Stimulated activated naive CD8-positive, alpha-beta T cell treated with anti-CD3 and anti-CD28 coated beads, Interleukin-15, Interleukin-2, amounts not matched to agents 100 U/mL and 50 U/mL, for 24 hours (primary cell): Measurements from ENCODE around the gene TEX47.
A peak's percentile ranks its signal among the peaks of the same experiment; 100 is the strongest.

Experiments used
- ATAC-seq: fragments of 150-1000 bp; cut with Tn5 transposase; one replicate; pipeline ENCODE4 v1.10.0; 2021
- DNase-seq: peaks from one replicate; pipeline ENCODE4 v3.0.0; 2021

The TEX47 gene

DNA sequence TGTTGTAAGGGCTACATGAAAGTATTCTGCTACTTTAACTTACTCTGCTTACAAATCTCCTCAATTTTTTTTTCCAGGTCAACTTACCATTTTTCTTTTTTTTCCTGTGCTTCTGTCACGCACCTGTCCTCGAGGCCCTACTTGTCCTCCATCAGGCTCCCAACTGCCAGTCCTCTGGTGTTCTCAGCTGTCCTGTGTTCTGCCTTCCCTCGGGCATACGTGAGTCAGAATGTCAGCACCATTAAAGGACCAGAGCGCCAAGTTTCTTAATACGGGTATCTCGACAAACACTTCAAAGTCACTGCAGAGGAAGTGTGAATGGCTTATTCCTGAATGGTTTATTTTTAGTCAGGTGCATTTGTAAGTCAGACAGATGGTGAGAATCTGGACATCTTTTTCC is at the start of gene TEX47:
TSS of gene TEX47 (minus strand) at position 185 of the 400 bp plus-strand sequence. CDS start 795 bp downstream, outside the sequence.
- ATAC-seq (no peak), DNase-seq (no peak)

DNA sequence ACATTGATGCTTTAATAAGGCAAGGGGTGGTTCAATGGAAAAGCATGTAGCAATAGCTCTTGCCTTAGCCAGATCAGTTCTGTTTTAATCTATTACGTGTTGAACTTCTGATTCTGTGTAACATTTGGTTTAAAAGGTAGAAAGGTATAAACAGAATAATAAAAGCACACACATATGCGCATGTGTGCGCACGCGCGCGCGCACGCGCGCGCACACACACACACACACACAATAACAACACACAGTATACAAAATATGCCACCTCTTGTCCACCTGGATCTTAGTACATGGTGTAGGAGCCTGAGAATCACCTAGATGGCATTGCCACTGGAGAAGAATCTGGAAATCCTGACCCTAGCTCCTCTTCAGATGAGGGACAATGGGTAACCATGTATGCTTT is 49.6 kb upstream of the TEX47 start:
- no peak for ATAC-seq
- no peak for DNase-seq

DNA sequence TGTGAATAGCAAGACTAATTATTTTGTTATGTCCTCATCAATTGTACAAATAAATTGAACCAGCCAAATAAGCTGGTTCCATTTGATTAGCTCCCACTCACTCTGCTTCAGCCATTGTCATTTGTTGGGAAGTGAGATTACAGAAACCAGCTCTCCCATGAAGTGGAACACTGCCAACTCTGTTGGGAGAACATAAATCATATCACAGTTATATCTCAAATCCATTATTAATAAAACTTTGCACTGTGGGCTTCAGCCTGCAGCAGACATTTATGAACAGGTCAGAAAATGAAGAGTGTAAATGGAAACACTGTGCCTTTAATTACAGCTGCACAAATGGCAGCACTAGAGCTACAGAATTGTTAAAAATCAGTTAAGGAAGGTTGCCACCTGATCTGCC is 46.7 kb upstream of the TEX47 start:
- DNase-seq: no peak

DNA sequence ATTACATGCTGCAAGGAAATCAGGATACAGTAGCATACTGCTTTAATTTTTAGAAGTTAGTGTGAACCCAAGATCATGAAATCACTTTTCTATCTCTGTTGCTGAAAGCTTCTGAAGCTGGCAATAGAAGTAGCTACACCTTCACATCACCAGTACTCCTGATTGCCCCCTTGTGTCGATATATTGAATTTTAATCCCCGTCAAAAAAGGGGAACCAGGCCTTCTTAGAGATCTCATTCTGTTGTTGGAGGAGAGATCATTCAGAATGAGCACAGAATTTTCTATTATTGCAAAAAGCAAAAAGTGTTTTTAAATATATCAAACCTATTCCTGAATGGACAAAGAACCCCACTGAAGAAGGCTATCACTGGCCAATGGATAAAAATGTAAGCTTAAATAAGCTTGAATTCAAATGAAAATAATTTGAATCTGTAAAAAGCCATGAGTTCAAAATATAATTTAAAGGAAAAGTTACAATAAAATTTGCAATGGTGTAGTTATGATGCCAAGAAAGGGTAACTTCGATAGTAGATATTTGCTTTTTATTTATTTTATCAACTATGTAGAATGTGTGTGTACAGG is 39.7 kb upstream of the TEX47 start:
- ATAC-seq (no peak), DNase-seq (no peak)

More for the DNA sequence above, 46.7 kb upstream of the TEX47 start:
- ATAC-seq: no peak

DNA sequence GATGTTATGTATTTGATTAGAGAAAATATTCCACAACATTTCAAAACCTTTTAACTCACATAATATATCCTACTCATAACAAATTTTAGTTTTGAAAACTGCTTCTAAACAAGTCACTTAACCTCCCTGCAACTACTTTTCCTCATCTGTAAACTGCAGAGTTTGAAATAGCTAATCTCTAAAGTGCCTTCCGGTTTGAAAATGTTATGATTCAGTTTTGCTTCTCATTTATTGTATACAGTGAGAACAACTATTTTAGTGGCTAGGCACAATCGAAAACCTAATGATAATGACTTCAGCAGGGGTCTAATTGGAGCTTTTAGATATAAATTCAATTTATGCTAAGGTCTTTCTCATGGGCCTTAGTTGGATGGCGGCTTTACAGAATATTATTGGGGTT is 30.7 kb upstream of the TEX47 start:
- no peak for DNase-seq
- no peak for ATAC-seq

DNA sequence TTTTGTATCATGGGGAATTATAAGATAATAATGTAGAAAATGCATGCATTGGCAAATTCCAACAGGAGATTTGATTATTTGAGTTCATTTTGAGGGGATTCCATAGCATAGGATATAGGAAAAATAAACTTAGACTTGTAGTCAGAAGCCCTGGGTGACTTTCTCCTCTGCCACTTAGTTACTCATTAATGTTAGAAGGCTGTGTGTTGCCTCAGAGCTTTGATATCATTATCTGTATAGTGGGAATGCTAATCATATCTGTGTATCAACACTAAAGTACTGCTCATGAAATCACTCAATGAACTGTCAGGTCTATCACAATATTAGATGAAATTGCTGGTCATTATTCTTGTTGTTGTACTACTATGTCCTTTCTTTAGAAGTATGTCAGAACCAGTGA is 23.0 kb upstream of the TEX47 start:
- ATAC-seq (no peak), DNase-seq (no peak)

DNA sequence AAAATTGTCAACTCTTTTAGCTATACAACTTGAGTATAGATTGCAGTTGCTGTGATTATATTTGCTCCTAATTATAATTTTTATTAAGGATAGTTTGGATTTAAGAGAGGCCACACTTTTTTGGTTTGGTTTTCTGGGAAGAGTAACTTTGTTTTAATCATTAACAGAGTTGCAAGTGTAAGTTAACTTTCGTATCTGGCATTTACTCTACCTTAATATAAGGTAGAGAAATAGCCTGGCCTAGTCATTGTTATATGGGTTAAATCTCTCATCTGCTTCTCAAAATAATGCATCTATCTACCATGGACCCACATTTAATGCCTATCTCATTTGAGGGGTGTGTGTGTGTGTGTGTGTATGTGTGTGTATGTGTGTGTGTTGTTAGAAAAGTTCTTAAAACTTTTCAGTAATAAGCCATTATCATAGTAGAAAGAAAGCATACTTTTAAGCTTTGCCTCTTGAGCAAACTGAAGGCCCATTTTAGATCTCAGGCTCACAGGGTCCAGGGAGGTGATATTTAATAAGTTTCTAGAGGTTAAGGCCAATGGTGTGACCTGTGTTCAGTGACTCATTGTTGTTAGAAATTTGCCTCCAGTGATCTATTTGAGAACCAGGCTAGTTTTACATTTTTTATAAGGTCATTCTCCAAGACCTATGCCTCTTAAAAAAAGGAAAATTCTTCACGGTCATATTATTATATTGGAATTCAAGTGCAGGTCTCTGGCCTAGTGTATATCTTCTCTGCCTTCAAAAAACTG is 10.9 kb upstream of the TEX47 start:
- DNase-seq (no peak), ATAC-seq (no peak)

DNA sequence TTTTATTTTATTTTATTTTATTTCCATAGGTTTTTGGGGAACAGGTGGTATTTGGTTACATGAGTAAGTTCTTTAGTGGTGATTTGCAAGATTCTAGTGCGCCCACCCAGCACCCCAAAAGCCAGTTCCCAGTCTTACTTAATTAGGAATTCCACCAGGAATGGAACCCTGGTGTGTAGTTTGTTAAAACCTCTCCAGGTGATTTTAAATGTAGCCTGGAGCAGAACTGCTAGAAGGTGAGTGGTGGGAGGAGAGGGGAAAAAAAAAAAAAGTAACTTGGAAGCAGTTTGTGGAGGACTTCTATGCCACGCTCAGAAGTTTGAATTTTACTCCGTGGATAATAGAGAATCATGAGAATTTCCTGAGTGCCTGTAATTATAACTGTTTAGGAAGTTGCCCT is 5.5 kb upstream of the TEX47 start:
- no peak for DNase-seq
- no peak for ATAC-seq

DNA sequence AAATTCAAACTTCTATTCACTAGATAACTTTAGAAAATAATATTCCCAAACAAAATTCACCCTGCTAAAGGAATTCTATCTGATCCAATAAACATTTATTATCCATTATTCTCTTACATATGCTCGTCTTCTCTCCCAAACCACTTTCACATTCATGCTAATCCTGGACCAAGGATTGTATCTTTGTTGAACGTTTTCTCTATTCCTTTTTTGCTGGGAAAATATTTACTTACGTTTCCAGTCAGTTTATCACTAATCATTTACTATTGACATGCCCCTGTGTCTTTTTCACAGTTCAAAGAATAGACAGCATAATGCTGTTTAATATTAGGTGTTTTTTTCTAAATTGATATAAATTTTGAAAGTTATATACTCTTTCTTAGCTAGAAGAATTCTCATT is 3.2 kb downstream of the TEX47 start:
- DNase-seq: no peak
- no peak for ATAC-seq

DNA sequence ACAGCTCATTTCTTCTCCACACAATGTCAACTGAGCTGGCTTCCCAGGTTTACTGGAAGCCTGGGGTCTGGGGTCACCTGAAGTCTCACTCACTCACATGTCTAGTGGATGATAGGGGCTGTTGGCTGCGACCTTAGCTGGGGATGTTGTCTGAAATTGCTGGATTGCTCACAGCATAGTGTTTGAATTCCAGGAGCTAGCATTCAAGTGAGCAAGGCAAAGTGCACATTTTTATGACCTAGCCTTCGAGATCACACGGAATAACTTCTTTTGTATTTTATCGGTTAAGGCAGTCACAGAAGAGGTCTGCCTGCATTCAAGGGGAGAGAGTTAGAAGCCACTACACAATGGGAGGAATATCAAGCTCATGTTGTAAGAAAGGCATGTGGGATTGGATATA is 3.6 kb downstream of the TEX47 start:
- ATAC-seq (no peak), DNase-seq (no peak)

DNA sequence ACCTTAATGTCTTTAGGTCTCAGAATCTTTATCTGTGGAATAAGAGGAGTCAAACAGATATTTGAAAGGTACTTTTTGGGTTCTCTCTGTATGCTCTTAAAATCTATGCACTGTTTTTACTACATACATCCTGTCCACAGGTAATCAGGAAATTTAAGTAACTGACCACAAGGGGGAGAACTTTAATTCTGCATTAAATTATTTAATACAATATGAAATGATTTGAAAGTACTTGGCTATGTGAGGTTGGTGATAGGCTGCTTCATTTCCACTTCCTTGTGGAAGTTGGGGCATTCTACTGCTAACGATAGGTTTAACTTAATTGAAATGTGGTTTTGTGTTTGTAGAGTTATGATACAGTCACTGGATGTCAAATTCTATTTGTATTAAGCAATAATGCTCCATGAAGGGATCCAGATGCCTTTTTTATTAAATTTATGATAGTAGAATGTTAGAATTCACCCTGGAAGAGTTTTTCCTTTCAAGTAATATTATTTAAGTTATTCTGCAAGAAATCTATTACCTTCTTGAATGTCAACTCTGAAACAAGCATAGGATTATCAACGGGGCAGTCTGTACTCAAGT is 6.0 kb downstream of the TEX47 start:
- DNase-seq (no peak), ATAC-seq (no peak)

DNA sequence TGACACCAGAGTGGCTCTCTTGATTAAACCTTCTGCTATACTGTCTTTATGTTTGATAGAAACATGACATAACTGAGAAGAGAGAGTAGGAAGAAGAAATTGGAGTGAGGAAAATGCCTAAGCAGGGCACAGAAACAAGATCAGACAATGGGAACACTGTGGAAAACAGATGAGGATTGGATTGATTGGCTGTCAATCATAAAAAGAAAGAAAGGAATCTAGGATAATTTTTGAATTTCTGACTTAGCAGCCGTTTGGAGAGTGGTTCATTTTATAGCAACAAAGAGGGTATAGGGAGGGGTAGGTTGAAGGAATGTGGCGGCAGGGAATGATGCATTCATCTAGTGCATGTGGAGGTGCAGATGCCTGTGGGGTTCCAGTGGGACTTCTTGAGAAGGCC is 7.8 kb downstream of the TEX47 start:
- ATAC-seq: no peak
- DNase-seq: no peak

DNA sequence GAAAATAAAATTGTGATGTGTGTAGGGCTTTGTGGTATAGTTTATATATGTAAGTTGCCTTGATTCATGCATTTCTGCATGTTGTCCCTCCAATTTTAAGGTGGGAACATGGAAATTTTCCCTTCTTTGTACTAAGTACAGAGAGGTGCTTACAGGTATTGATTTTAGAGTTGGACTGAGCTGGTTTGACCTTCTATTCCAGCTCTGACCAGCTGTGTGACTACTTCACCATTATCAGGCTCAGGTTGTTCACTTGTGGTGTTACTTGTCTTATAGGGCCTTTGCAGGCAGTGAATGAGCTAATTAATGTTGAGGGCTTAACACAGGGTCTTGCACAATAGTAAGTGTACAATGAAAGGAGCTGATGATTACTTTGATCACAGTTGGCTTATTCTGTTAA is 19.7 kb downstream of the TEX47 start:
- DNase-seq: no peak
- no peak for ATAC-seq

DNA sequence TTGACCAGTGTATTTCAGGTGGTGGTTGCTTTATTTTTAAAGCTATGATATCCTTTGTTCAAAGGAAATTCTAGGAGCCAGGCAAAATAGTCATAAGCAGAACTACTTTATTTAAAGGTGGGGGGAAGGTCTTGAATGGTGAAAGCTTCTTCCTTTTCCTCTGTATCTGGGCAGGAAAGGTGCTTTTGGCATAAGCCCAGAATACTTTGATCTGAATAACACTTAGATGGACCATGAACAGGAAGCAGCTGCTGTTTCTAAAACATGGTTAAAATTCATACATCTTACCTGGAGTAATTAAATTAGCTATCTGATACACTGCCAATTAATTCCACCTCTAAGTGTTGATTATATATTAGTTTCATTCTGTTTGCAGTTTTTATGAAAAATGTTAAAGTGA is 22.8 kb downstream of the TEX47 start:
- DNase-seq (no peak), ATAC-seq (no peak)

DNA sequence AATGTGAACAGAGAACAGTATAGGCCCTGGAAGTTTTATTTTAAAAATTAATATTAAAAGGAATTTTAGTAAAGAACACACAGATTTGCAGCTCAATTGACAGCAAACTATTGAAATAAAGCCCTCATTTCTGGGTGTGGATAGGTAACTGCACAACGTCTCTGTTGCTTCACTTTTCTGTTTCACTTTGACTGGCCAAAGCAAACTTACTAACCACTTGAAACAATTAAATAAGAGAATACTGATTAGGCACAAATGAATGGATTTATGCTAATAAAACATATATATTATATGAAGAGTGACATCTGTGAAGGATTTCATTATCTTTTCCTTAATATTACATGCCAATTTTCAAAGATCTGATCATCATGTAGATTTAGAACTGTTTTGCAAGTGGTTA is 24.1 kb downstream of the TEX47 start:
- no peak for ATAC-seq
- DNase-seq: no peak

DNA sequence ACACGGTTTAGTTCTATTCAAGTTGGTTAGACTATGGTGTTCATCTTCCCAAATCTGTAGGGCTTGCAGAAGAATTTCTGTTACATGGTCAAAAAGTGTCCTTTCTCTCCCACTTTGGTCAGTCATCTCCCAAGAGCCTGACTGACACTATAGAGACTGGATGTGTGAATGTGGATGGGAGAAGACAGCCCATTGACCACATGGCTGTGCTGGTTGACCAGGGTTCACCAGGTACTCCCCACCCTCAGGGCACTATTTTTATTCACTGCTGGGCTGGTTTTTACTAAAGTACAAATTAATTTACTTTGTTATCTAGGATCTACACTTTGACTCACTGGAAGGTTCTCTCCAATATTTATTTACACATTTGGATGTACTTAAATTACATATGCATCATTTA is 33.8 kb downstream of the TEX47 start:
- DNase-seq: no peak
- ATAC-seq: no peak

DNA sequence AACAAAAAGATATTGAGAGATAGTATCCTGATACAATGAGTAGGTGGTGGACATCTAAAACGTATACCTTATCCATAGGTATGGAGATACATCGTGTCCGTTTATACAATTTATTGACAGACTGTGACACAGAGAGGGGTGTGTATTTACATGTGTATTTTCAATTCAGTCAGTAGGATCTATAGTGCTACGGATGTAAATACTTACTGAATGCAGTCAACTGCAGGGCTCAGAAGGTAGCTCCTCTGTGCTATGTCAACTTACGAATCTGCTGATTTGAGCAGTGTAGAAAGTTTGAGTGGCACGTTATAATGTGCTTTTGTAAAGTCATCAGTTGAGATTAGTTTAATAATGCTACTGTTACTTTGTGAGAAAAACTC is 35.4 kb downstream of the TEX47 start:
- no peak for ATAC-seq
- no peak for DNase-seq

DNA sequence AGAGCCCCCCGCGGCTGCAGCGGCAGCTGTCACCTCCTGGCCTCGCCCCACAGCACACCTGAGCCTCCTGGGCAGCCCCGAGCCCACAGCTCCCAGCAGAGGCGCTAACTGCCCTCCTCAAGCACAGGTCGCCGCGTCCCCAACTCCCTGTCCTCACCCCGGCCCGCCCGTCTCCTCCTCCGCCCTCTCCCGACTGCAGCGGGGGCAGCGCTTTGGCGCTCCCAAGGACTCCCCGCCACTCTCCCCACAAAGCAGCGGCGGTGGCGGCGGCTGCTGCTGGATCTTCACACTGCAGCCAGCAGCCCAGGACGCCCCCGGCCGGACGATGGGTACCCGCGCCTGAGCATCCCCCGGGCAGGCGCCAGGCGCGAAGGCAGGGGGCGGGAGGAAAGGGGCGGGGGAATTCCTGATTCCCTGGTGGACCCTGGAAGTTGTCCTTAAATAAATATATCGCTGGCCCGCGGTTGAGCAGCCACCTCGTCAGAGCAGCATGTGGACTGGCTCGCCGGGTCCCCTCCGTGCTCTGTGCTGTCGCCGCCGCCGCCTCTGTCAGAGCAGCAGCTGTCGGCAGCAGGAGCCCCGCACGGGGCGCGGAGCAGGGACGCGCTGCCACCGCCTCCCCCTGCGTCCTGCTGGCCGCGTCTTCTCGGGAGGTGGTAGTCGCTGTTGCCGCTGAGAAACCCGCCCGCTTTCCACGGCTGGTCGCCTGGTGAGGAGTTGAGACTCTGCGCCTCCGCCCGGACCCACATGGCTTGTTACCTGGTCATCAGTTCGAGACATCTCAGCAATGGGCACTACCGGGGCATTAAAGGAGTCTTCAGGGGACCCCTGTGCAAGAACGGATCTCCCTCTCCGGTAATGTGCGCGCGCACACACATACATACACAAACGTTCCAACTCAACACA is 36.1 kb downstream of the TEX47 start, which contains the start of gene ZNF804B:
TSS of gene ZNF804B (plus strand) at position 471 of the 906 bp plus-strand sequence. CDS start at position 748, 277 bp downstream.
- ATAC-seq (peak; percentile 52), DNase-seq (peak; percentile 5)

DNA sequence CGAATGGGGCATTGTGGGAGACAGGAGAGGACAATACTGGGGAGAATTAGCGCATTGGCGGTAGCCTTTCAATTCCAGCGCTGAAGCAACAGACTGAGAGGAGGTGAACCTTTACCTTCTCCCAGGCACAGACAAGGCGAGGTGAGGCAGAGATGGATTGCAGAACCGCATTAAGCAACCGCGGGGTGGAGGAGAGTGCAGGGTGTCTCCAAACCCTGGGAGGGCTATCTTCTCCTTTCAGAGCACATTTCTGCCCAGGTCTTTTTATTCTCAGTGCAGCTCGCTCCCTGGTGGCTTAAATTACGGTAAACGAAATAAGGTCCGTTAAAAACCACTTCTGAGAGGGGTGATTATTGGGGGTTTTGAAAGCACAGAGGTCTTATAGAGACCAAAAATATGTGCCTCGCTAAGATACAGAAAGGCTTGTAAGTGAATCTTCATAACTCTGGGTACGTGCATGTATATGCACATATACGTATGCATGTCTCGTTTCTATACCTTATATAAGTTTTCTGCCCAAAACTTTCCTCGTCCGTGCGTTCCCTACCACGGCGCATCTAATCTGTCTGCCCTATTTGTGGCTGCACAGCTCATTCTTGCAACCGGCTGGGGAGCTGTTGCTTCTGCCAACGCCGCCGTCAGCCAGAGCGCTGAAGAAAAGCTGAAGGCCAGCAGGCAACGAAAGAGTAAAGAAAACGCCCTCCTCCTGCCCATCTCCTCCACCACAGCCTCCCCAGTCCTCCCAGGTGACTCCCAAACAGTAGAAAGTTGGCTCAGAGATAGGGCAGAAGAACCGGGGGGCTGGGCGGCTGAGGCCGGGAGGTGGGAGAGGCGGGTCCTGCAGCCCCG is 36.9 kb downstream of the TEX47 start:
- ATAC-seq (no peak), DNase-seq (no peak)

DNA sequence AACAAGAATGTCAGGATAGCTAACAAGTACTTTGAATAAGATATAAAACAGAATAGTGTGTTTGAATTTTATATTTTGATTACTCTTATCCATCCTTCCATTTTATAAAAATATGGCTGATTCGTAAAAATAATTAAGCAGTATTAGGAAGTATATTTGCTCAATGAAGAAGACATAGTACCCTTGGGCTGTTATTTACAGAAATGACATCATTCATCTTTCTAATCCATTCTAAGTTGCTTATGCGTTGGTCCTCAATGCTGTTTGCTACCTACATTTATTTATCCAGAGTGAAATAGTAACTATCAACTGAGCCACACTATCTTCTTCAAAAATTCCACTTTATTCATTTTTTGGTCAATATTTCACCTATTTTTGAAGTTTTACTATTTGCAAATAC is 38.2 kb downstream of the TEX47 start:
- DNase-seq: no peak
- ATAC-seq: no peak

DNA sequence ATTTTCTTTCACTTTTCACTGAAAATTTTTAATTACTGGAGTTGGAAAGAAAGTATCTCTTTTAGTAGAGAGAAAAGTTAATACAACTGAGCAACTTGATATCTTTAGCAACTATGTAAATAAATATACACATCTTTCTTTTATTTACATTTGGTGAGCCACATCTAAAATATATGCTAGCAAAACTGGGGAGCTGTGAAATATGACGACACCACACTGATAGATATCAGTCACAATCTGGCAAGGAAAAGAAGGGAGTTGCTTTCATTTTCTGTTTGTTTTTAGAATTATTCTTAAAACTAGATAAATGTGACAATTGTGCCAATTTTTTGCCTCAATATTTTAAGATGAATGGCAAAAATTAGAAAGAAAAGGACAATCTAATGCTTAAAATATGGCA is 38.7 kb downstream of the TEX47 start:
- ATAC-seq: no peak
- no peak for DNase-seq

DNA sequence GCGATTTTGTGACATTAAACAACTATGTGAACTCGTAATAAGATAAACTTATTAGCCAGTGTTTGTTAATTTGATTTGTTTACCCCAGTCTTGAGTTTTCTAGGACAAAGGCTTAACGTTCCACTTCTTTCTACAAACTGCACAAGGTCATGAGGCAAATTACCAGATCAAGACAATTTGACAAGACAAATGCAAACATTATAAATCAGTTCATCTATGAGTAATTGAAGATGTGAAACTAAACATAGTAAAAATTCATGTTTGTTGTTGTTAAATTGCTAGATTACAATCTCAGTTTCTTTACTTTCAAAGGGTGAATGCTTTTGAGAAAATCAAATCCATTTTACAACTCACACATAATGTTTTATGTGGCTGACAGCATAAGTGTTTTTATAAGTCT is 49.4 kb downstream of the TEX47 start:
- no peak for DNase-seq
- no peak for ATAC-seq
